Erythroblast (primary cell): ENCODE measurements around the gene LSAMP.

ENCODE experiments used
- GATA1 ChIP-seq: IDR thresholded peaks from 2 replicates; pipeline ENCODE4 v1.6.1; 2011; ENCODE audit warnings: low read depth, mild to moderate bottlenecking, control low read depth, low read length, moderate library complexity
- POLR2A ChIP-seq: IDR thresholded peaks from 2 replicates; pipeline ENCODE4 v1.6.1; 2011; ENCODE audit warnings: mild to moderate bottlenecking, low read length

- TF ChIP-seq POLR2A (no peak), GATA1 (no peak)
Measured at GRCh38 chr3:116040152-116040551, 405.1 kb downstream of the LSAMP start.
